Ascending aorta (tissue), 2 donors: ENCODE measurements around the gene GNA12. TPM values are rescaled to one million over a fixed set of nuclear protein-coding genes. Genes with fewer than 3 reads are reported as not detected.

Experiments used
- DNase-seq, 2 donors: peaks; one replicate each; pipeline ENCODE4 v3.0.0-alpha.2; 2019; ENCODE audit warnings: low spot score in 2 of 2
- H3K27ac ChIP-seq, 2 donors: fragments of 200-600 bp; sonication (generic); one replicate each; pipeline ENCODE4 v1.5.1; 2016 to 2017; ENCODE audit warnings: mild to moderate bottlenecking in 1 of 2
- H3K27me3 ChIP-seq: fragments of 200-600 bp; sonication (generic); one replicate; pipeline ENCODE4 v1.5.1; 2017
- H3K36me3 ChIP-seq, 2 donors: fragments of 200-600 bp; sonication (generic); one replicate each; pipeline ENCODE4 v1.5.1; 2016
- H3K4me1 ChIP-seq, 2 donors: fragments of 200-600 bp; sonication (generic); one replicate each; pipeline ENCODE4 v1.5.1; 2016 to 2017; ENCODE audit warnings: mild to moderate bottlenecking in 1 of 2
- H3K4me3 ChIP-seq, 2 donors: fragments of 200-600 bp; sonication (generic); one replicate each; pipeline ENCODE4 v1.5.1; 2016 to 2017; ENCODE audit warnings: mild to moderate bottlenecking in 1 of 2
- H3K9me3 ChIP-seq, 2 donors: fragments of 200-600 bp; sonication (generic); one replicate each; pipeline ENCODE4 v1.5.1; 2016
- CTCF ChIP-seq, 3 experiments: fragments of 200-600 bp in 2 of 3; fragments of 450-650 bp in 1 of 3; sonication (generic) in 2 of 3; IDR thresholded peaks; one replicate each; pipeline ENCODE4 v1.5.1; 2016 to 2019; ENCODE audit warnings: antibody characterized with exemption in 3 of 3, mild to moderate bottlenecking in 1 of 3, moderate library complexity in 1 of 3
- intact Hi-C: fragments of 100-400 bp; cut with DNase I; formaldehyde crosslinking; loops from one replicate; pipeline ENCODE4 v1.15.1; 2023
- total RNA-seq: library from RNA; depleted of rRNA; stranded (reverse); fragments of >200 nt; gene quantifications from one replicate; pipeline ENCODE4 v1.1.0, GENCODE V29; 2016

GNA12 gene
- total RNA-seq, 1 donor from 2014 or later, result 61.0 TPM

GRCh38 chr7:2851497-2851896 lies 7.4 kb upstream of the GNA12 start:
- intact Hi-C loops, result no loop called here
- TF ChIP-seq CTCF (IDR thresholded peaks at IDR 0.05), result no peak

GRCh38 chr7:2849941-2850766 lies 6.0 kb upstream of the GNA12 start:
- Histone ChIP-seq H3K27me3 (no peaks in the 10 kb centered on the region), H3K9me3 (no peaks in the 10 kb centered on the region), H3K4me3 (no peak overlapping the region), H3K27ac (no peak overlapping the region), H3K4me1 (peaks cover 0 to 10% of the 10 kb centered on the region in 2 donors), H3K36me3 (no peaks in the 10 kb centered on the region)
- no peak for TF ChIP-seq CTCF (IDR thresholded peaks at IDR 0.05)
- no peak for DNase-seq
- intact Hi-C loops, result no loop called here

More at GRCh38 chr7:2851497-2851896, 7.4 kb upstream of the GNA12 start:
- Histone ChIP-seq H3K4me3 (no peak overlapping the region), H3K27me3 (no peaks in the 10 kb centered on the region), H3K4me1 (peaks cover 0 to 10% of the 10 kb centered on the region in 2 donors), H3K36me3 (no peaks in the 10 kb centered on the region), H3K9me3 (no peaks in the 10 kb centered on the region), H3K27ac (no peak overlapping the region)
- no peak for DNase-seq

- intact Hi-C loops, result no loop called here
- Histone ChIP-seq H3K4me3 (peak overlapping the region; percentile 39 to 62), H3K27ac (peak overlapping the region in 1 of 2 donors; percentile 49), H3K27me3 (no peaks in the 10 kb centered on the region), H3K36me3 (no peaks in the 10 kb centered on the region), H3K9me3 (no peaks in the 10 kb centered on the region), H3K4me1 (peaks cover 9 to 18% of the 10 kb centered on the region in 2 donors)
- no peak for TF ChIP-seq CTCF (IDR thresholded peaks at IDR 0.05)
- no peak for DNase-seq
Measured at GRCh38 chr7:2845034-2845592, 1.0 kb upstream of the GNA12 start.

- no peaks in the 10 kb centered on the region for H3K27me3 ChIP-seq
- no peak for TF ChIP-seq CTCF (IDR thresholded peaks at IDR 0.05)
- H3K27ac ChIP-seq, result peak overlapping the region; percentile 57 to 62
- H3K36me3 ChIP-seq, result no peaks in the 10 kb centered on the region
- intact Hi-C loops, result loop anchor here (1.0 to 5.0 kb wide), 3 partner anchors 20 to 86 kb away; no protein-coding TSS in a partner anchor
- DNase-seq, result peak in 1 of 2 donors; percentile 74
- H3K9me3 ChIP-seq, result no peaks in the 10 kb centered on the region
- peak overlapping the region; percentile 90 to 94 for H3K4me3 ChIP-seq
- H3K4me1 ChIP-seq, result peaks cover 9 to 18% of the 10 kb centered on the region in 2 donors
Measured at GRCh38 chr7:2843711-2844152, 376 bp downstream of the GNA12 start.

- DNase-seq, result no peak
- TF ChIP-seq CTCF (IDR thresholded peaks at IDR 0.05), result no peak
- Histone ChIP-seq H3K36me3 (peaks cover 0 to 3% of the 10 kb centered on the region in 2 donors), H3K9me3 (no peaks in the 10 kb centered on the region), H3K4me1 (peaks cover 9 to 18% of the 10 kb centered on the region in 2 donors), H3K27ac (peak overlapping the region; percentile 57 to 62), H3K4me3 (peak overlapping the region; percentile 90 to 94), H3K27me3 (no peaks in the 10 kb centered on the region)
- intact Hi-C loops, result loop anchor here (5.0 kb wide), 1 partner anchor 46 kb away; no protein-coding TSS in a partner anchor
Measured at GRCh38 chr7:2843191-2843685, 870 bp downstream of the GNA12 start.
